Measurements from ENCODE around the gene SYDE2. TPM values are rescaled to one million over a fixed set of nuclear protein-coding genes. Genes with fewer than 3 reads are reported as not detected.
"Not testable (repeated sequence)": the region's sequence is repeated elsewhere in the genome, so short reads cannot be mapped to it uniquely, and the experiment has no call there.

The SYDE2 gene
- polyA plus RNA-seq, 3 donors from 2014 or later, result 0.08 to 0.98 (median 0.12) TPM

DNA sequence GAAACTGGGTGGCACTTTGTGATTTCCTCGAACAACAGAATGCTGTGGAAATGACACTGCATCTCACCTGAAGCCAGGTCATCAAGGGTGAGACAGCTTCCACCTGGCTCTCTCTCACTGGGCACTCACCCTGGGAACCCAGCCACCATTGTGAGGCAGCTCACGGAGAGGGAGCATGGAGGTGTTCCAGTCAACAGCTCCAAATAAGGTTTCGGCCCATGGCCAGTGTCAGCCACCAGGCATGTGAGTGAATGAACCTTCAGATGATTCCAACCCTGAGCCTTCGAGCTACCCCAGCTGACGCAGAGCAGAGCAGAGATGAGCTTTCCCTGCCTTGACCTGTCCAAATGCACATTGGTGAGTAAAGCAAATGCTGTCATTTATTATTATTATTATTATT lies 58.1 kb downstream of the SYDE2 start:
- Mint-ChIP-seq H3K4me1 (no peaks in the 10 kb centered on the region), H3K4me3 (no peak overlapping the region), H3K27ac (no peak overlapping the region)

DNA sequence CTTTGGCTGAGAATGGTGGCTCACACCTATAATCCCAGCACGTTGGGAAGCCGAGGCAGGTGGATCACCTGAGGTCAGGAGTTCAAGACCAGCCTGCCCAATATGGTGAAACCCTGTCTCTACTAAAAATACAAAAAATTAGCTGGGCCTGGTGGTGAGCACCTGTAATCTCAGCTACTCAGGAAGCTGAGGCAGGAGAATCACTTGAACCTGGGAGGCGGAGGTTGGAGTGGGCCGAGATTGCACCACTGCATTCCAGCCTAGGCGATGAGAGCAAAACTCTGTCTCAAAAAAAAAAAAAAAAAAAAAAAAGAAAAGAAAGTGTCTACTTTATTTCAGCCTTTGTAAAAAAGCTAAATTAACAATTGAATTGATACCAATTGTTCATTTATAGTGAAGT lies 62.4 kb downstream of the SYDE2 start:
- not testable (repeated sequence) for H3K9me3 Mint-ChIP-seq; DNase-seq; H3K27ac Mint-ChIP-seq; H3K27me3 Mint-ChIP-seq (ENCODE audit: low read depth in 3 of 3); H3K36me3 Mint-ChIP-seq; H3K4me3 Mint-ChIP-seq; H3K4me1 Mint-ChIP-seq

More for the DNA sequence above, 58.1 kb downstream of the SYDE2 start:
- Mint-ChIP-seq H3K27me3 (ENCODE audit: low read depth in 3 of 3) (peaks cover 0 to 8% (median 0%) of the 10 kb centered on the region in 3 donors), H3K9me3 (peaks cover 0 to 2% (median 0%) of the 10 kb centered on the region in 6 donors), H3K36me3 (no peaks in the 10 kb centered on the region)
- DNase-seq, result no peak

DNA sequence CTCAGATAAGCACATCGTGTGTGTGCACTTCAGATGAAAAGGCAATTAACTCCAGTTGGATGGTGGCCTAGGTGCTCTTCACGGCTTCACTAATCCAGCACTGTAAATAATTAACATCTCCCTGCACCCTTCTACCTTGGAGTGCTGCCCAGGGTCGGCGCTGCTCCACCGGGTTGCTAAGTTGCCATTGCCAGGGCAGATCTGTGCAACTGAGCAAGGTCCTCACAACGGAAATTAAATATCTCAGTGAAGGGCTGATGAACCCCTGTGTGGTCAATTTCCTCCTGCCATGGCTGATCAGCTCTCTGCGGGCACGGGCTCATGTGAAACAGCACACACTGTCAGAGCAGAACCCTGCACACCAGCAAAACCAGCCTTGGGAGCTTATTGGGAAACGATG lies 63.2 kb downstream of the SYDE2 start:
- Mint-ChIP-seq H3K27ac (no peak overlapping the region), H3K36me3 (no peaks in the 10 kb centered on the region), H3K4me1 (no peaks in the 10 kb centered on the region), H3K27me3 (ENCODE audit: low read depth in 3 of 3) (peaks cover 0 to 2% (median 0%) of the 10 kb centered on the region in 3 donors), H3K9me3 (no peaks in the 10 kb centered on the region), H3K4me3 (no peak overlapping the region)
- DNase-seq, result no peak

DNA sequence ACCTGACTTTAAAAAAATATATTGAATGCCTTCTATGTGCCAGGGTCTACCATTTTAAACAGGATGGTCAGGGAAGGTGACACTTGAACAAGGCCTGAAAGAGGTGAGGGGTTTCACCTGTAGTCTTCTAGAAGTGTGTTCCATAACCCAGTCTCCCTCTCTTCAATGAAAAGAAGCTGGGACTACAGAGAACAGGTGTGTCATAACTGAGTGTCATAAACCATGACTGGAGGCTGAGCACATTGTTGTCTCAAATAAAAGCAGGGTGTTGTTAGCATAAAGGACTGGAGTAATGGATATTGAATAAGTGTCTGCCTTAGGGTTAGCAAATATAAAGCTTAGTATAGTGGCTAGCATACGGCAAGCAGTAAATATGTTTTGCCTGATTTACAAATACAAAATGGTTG lies 65.4 kb downstream of the SYDE2 start:
- Mint-ChIP-seq H3K4me1 (no peaks in the 10 kb centered on the region), H3K9me3 (no peaks in the 10 kb centered on the region), H3K36me3 (no peaks in the 10 kb centered on the region), H3K27ac (no peak overlapping the region), H3K4me3 (no peak overlapping the region), H3K27me3 (ENCODE audit: low read depth in 3 of 3) (peaks cover 0 to 3% (median 3%) of the 10 kb centered on the region in 3 donors)
- DNase-seq, result no peak

DNA sequence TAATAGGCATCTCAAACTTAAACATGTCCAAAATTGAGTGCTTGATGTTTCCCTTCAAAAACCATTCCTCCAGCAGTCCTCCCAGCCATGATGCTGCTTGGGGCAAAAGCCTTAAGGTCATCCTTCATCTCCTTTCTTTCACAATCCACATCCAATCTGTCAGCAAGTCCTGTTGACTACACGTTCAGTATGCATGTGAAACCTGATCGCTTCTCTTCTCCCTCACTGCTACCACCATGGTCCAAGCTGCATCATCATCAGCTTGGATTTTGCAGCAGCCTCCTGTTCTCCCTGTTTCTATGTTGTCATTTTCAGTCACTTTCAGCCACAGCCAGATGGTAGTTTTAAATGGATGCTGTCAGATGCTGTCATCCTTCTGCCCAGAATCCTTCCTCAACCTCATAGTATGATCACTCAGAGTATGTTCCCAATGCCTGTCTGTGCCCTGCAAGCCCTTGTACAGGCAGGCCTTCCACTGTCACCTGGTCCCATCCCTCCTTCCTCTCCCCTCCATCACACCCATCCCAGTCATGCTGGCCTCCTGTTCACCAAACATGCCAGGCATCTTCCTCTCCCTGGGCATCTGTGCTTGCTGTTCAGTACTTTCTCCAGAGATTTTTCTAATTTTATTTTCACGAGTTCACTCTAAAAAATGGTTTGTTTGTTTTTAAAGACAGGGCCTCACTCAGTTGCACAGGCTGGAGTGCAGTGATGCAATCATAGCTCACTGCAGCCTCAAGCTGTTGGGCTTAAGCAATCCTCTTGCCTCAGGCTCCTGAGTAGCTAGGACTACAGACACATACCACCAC lies 66.0 kb downstream of the SYDE2 start:
- Mint-ChIP-seq H3K36me3 (no peaks in the 10 kb centered on the region), H3K9me3 (no peaks in the 10 kb centered on the region), H3K27ac (no peak overlapping the region), H3K4me3 (no peak overlapping the region), H3K4me1 (no peaks in the 10 kb centered on the region), H3K27me3 (ENCODE audit: low read depth in 3 of 3) (peaks cover 0 to 4% (median 3%) of the 10 kb centered on the region in 3 donors)
- DNase-seq, result no peak

DNA sequence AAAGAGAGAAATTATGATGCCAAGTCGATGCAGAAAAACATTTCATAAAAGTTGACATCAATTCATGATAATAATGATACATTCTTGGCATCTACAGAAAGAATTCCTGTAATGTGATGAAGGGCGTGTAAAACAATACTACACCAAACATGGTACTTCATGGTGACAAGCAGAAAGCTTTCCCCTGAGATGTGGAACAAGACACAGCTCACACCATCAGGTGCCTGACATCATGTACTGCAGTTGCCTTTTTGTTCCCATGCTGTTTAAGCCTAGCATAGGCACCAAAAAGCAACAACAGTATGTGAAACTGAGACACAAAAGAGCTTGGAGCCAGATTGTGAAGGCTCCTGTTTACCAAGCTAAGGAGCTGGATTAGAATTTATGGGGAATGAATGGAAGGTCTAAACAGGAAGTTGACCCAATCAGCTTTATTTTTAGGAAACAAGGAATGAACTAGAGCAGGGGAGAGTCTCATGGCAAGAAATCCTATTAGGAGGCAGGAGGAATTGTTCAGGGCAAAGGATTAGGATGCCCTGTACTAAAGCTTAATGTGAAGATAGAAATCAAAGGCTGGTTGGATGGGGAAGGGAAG lies 67.2 kb downstream of the SYDE2 start:
- Mint-ChIP-seq H3K9me3 (no peaks in the 10 kb centered on the region), H3K4me1 (no peaks in the 10 kb centered on the region), H3K27ac (no peak overlapping the region), H3K27me3 (ENCODE audit: low read depth in 3 of 3) (peaks cover 0 to 5% (median 3%) of the 10 kb centered on the region in 3 donors), H3K4me3 (no peak overlapping the region), H3K36me3 (no peaks in the 10 kb centered on the region)
- no peak for DNase-seq

DNA sequence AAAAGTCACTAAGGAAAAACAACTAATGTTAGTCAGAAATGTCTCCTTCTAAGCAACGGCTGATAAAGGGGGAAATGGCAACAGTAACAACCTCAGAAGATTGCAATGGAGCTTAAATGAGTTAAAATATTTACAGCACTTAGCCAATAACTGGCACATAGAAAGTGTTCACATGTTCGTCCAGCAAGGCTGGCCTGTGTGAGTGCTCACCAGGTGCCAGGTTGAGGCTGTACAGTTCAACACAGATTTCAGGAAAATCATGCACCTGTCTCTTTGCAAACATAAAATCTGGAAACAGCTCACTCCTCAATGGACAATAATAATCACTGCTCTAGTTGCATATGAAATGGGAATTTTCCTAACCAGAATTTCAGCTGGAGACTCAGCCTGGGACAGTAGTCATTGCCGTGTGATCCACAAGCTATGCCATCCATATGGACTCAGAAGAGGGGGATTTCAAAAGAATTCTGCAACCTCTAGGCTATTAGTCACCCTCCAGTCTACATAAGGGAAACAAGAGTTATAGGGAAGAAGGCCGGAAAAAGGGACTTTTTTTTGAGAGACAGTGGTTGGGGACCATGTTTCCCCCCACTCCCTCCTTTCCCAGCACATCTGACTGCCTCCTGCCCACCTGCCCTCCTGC lies 68.6 kb downstream of the SYDE2 start:
- no peak for DNase-seq
- H3K36me3 Mint-ChIP-seq, result no peaks in the 10 kb centered on the region
- H3K4me1 Mint-ChIP-seq, result no peaks in the 10 kb centered on the region
- no peak overlapping the region for H3K27ac Mint-ChIP-seq
- H3K27me3 Mint-ChIP-seq (ENCODE audit: low read depth in 3 of 3), result peaks cover 2 to 5% (median 3%) of the 10 kb centered on the region in 3 donors
- no peaks in the 10 kb centered on the region for H3K9me3 Mint-ChIP-seq
- H3K4me3 Mint-ChIP-seq, result no peak overlapping the region

DNA sequence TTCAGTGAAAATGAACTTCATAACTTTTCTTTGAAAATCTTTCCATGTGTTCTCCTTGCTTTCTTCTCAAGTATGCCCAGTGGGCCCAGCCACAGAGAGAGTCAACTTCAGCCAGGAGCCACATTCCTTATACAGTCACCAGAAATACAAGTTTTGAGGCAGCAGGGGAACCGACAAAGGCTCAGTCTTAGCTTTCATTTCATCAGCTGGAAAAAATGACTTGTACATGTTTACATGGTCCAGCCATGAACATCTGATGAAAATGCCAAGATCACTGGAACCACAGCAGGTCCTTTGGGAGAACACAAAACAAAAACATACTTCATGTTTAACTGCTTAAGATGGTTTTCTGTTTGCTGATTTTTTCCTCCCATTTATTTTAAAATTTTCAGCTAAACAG lies 72.5 kb downstream of the SYDE2 start:
- Mint-ChIP-seq H3K9me3 (no peaks in the 10 kb centered on the region), H3K27me3 (ENCODE audit: low read depth in 3 of 3) (peaks cover 2 to 7% (median 4%) of the 10 kb centered on the region in 3 donors), H3K36me3 (no peaks in the 10 kb centered on the region), H3K27ac (no peak overlapping the region), H3K4me3 (no peak overlapping the region), H3K4me1 (no peaks in the 10 kb centered on the region)
- no peak for DNase-seq

DNA sequence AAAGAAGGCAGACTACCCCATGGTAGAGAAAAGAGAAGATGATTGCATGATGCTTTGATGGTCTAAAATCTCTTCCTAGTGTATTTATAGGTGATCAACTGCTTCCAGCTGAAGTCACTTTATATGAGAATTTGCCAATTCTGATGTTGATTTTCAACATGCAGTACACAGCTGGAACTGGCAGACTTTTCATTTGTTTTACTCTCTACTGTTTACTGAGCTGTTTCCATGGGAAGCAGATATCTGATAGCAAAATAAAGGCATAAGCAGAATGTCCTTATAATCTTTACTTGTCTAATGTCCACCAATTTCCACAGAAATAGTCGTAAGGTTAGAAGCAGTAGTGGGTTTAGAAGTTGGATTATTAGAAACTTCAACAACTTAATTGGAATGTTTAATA lies 74.9 kb downstream of the SYDE2 start:
- H3K27me3 Mint-ChIP-seq (ENCODE audit: low read depth in 3 of 3), result peaks cover 1 to 5% (median 2%) of the 10 kb centered on the region in 3 donors
- H3K4me1 Mint-ChIP-seq, result no peaks in the 10 kb centered on the region
- peaks cover 0 to 2% (median 0%) of the 10 kb centered on the region in 6 donors for H3K9me3 Mint-ChIP-seq
- no peak for DNase-seq
- no peak overlapping the region for H3K4me3 Mint-ChIP-seq
- no peak overlapping the region for H3K27ac Mint-ChIP-seq
- H3K36me3 Mint-ChIP-seq, result no peaks in the 10 kb centered on the region

DNA sequence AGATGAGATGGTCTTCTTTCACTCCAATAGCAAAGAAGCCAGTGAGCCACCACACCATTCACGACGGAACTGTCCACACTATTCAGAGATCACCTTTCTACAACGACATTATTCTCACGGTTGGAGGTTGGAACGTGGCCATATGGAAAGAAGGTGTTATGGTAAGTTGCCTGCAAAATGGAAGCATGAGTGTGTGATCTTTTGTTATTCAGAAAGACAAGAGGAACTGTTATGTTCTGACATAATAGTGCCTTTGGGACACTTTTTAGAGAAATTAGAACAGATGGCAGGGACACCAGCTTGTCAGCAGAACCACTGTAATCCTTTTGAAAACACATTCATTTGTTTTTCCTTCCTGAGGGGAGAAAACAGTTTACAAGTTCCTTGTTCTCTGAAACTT lies 76.7 kb downstream of the SYDE2 start:
- Mint-ChIP-seq H3K9me3 (peaks cover 0 to 2% (median 0%) of the 10 kb centered on the region in 6 donors), H3K36me3 (no peaks in the 10 kb centered on the region), H3K4me3 (no peak overlapping the region), H3K4me1 (no peaks in the 10 kb centered on the region), H3K27ac (no peak overlapping the region), H3K27me3 (ENCODE audit: low read depth in 3 of 3) (peaks cover 2 to 3% (median 2%) of the 10 kb centered on the region in 3 donors)
- DNase-seq, result no peak

DNA sequence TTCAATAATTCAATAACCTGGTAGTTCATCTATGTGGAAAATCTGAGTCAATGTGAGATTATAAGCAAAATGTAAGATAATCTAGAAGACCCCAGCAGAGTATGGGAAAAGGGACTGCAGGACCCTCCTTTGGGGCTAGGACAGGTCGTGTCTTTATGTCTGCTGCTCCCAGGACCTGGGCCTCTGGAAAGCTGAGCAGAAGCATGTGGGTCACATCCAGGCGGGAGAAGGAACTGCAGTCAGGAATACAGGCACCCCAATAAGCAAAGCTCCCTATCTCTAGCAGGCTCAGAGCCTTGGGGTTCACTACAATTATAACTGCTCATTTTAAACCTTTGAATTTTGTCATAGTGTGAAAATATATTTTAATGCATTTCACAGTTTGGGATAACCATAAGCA lies 78.6 kb downstream of the SYDE2 start:
- no peaks in the 10 kb centered on the region for H3K36me3 Mint-ChIP-seq
- no peak overlapping the region for H3K27ac Mint-ChIP-seq
- H3K4me1 Mint-ChIP-seq, result no peaks in the 10 kb centered on the region
- peaks cover 0 to 2% (median 0%) of the 10 kb centered on the region in 6 donors for H3K9me3 Mint-ChIP-seq
- no peak overlapping the region for H3K4me3 Mint-ChIP-seq
- peaks cover 0 to 3% (median 2%) of the 10 kb centered on the region in 3 donors for H3K27me3 Mint-ChIP-seq (ENCODE audit: low read depth in 3 of 3)
- DNase-seq, result no peak

DNA sequence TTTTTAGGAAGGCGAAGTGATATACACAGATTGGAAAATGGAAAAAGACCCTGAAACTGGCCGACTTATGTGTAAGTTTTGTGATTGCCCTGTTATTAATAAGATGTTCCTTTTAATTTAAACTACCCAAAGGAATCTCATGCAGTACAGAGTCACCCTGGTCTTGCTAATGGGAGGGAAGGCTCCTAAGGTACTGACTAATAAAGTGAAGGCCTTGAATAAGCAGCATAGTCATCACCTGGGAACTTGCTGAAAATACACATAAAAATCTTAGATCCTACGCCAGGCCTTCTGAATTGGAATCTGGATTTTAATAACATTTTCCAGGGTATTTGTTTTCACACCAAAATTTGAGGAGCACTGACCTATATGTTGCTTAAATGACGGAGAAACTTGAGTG lies 79.1 kb downstream of the SYDE2 start:
- H3K9me3 Mint-ChIP-seq, result peaks cover 0 to 2% (median 0%) of the 10 kb centered on the region in 6 donors
- H3K4me1 Mint-ChIP-seq, result no peaks in the 10 kb centered on the region
- peaks cover 0 to 2% (median 2%) of the 10 kb centered on the region in 3 donors for H3K27me3 Mint-ChIP-seq (ENCODE audit: low read depth in 3 of 3)
- H3K4me3 Mint-ChIP-seq, result no peak overlapping the region
- H3K27ac Mint-ChIP-seq, result no peak overlapping the region
- no peaks in the 10 kb centered on the region for H3K36me3 Mint-ChIP-seq
- DNase-seq, result no peak

DNA sequence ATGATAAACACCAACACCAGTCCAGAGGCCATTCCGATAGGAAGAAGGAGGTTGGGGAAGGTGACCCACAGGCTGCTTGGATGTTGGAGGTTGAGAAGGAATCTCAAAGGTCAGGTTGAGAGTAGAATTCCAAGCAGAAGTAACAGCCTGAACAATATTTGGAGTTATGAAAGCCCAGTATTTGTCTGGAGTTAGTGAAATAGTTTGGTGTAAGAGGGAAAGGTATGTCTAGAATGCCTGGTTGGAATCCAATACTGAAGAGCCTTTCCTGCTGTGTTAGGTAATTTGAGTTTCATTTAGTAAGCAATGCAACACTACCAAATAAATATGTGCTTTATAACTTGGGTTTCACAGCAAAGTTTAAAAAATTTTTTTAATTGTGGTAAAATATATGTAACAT lies 82.1 kb downstream of the SYDE2 start:
- Mint-ChIP-seq H3K9me3 (peaks cover 0 to 2% (median 0%) of the 10 kb centered on the region in 6 donors), H3K27ac (no peak overlapping the region), H3K36me3 (no peaks in the 10 kb centered on the region), H3K4me3 (no peak overlapping the region), H3K4me1 (no peaks in the 10 kb centered on the region), H3K27me3 (ENCODE audit: low read depth in 3 of 3) (peaks cover 0 to 4% (median 2%) of the 10 kb centered on the region in 3 donors)
- no peak for DNase-seq

DNA sequence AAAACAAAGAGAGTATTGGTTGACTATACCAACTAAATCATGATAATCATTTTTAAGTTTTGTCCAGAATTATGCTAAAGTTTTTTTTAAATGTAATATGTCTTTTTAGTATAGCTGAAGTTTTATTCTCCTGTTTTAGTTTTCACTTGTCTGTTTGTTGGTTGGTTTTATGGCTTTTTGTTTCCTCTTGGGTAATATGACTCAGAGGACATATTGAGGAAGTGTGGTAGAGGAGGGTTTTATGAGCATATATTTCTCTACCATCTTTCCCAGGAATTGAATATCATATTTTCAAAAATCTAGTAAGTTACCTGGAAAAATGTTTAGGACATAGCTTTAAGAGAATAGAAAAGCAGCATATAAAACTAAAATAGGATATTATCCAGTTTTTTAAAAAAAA lies 84.0 kb downstream of the SYDE2 start:
- no peak for DNase-seq
- H3K4me3 Mint-ChIP-seq, result no peak overlapping the region
- peaks cover 0 to 4% (median 2%) of the 10 kb centered on the region in 3 donors for H3K27me3 Mint-ChIP-seq (ENCODE audit: low read depth in 3 of 3)
- no peak overlapping the region for H3K27ac Mint-ChIP-seq
- H3K9me3 Mint-ChIP-seq, result no peaks in the 10 kb centered on the region
- no peaks in the 10 kb centered on the region for H3K36me3 Mint-ChIP-seq
- no peaks in the 10 kb centered on the region for H3K4me1 Mint-ChIP-seq

All from immature natural killer cell (primary cell).